ENCODE data around the gene SLC14A1.
A peak's percentile ranks its signal among the peaks of the same experiment; 100 is the strongest.

SLC14A1 gene

GRCh38 chr18:45760462-45761036 lies 36.6 kb downstream of the SLC14A1 start:
- peak; percentile 42 to 82 (median 54) for DNase-seq

GRCh38 chr18:45761512-45762114 lies 37.6 kb downstream of the SLC14A1 start:
- DNase-seq = no peak

- DNase-seq = no peak
Observed at GRCh38 chr18:45764000-45764686, 40.2 kb downstream of the SLC14A1 start.

GRCh38 chr18:45765796-45766195 lies 41.8 kb downstream of the SLC14A1 start:
- no peak for DNase-seq

GRCh38 chr18:45771587-45772480 lies 47.9 kb downstream of the SLC14A1 start:
- DNase-seq = no peak

GRCh38 chr18:45774065-45774521 lies 50.1 kb downstream of the SLC14A1 start:
- peak in 2 of 3 experiments; percentile 14 to 44 for DNase-seq

- DNase-seq = peak in 2 of 3 experiments; percentile 49 to 55
Observed at GRCh38 chr18:45775241-45775676, 51.3 kb downstream of the SLC14A1 start.

GRCh38 chr18:45775743-45776142 lies 51.8 kb downstream of the SLC14A1 start:
- DNase-seq = no peak

- no peak for DNase-seq
Observed at GRCh38 chr18:45777393-45777792, 53.4 kb downstream of the SLC14A1 start.

- DNase-seq = no peak
Observed at GRCh38 chr18:45780568-45780967, 56.6 kb downstream of the SLC14A1 start.

GRCh38 chr18:45782662-45783061 lies 58.7 kb downstream of the SLC14A1 start:
- no peak for DNase-seq

GRCh38 chr18:45783097-45784075 lies 59.4 kb downstream of the SLC14A1 start:
- no peak for DNase-seq

- DNase-seq = no peak
Observed at GRCh38 chr18:45785134-45785533, 61.2 kb downstream of the SLC14A1 start.

GRCh38 chr18:45786941-45787340 lies 63.0 kb downstream of the SLC14A1 start:
- no peak for DNase-seq

GRCh38 chr18:45787346-45787745 lies 63.4 kb downstream of the SLC14A1 start:
- no peak for DNase-seq

GRCh38 chr18:45788861-45789260 lies 64.9 kb downstream of the SLC14A1 start:
- DNase-seq = no peak

- no peak for DNase-seq
Observed at GRCh38 chr18:45792506-45793263, 68.7 kb downstream of the SLC14A1 start.

- no peak for DNase-seq
Observed at GRCh38 chr18:45793264-45793965, 69.4 kb downstream of the SLC14A1 start.

GRCh38 chr18:45801416-45802004 lies 77.5 kb downstream of the SLC14A1 start:
- DNase-seq = no peak

Data from NCI-H1417 (cell line).